Measurements from ENCODE around the gene ABTB1. TPM values are rescaled to one million over a fixed set of nuclear protein-coding genes. Genes with fewer than 3 reads are reported as not detected.

Gene ABTB1
- total RNA-seq, 6 experiments from 2014 or later = 9.4 to 20.3 (median 12.2) TPM

GRCh38 chr3:127675651-127676391 is 3.1 kb downstream of the ABTB1 start:
- intact Hi-C loops (cut with DNase I) = loop anchor here in 1 of 2 donors (10.0 kb wide), 1 partner anchor 289 kb away; no protein-coding TSS in a partner anchor
- Histone ChIP-seq H3K36me3 (no peaks in the 10 kb centered on the region), H3K4me1 (peaks cover 0 to 10% (median 3%) of the 10 kb centered on the region in 4 donors), H3K9me3 (no peaks in the 10 kb centered on the region), H3K4me3 (no peak overlapping the region), H3K27me3 (no peaks in the 10 kb centered on the region), H3K27ac (no peak overlapping the region)
- DNase-seq = peak; percentile 15 to 43 (median 40)
- no peak for ATAC-seq
- no peak for TF ChIP-seq POLR2A (IDR thresholded peaks at IDR 0.05)
- no peak for TF ChIP-seq CTCF (IDR thresholded peaks at IDR 0.05)
- WGBS (ENCODE audit: insufficient coverage, low coverage, low lambda C conversion rate, missing lambda C conversion rate) = 87% methylated on average over 3 of the region's 29 CpGs

- no peak overlapping the region for H3K27ac ChIP-seq
- WGBS (ENCODE audit: insufficient coverage, low coverage, low lambda C conversion rate, missing lambda C conversion rate) = no CpG with 5 or more reads among the region's 4 CpGs
- TF ChIP-seq POLR2A (IDR thresholded peaks at IDR 0.05) (no peak), CTCF (IDR thresholded peaks at IDR 0.05) (no peak)
- no peak overlapping the region for H3K4me3 ChIP-seq
- no peak for ATAC-seq
- H3K36me3 ChIP-seq = no peaks in the 10 kb centered on the region
- H3K9me3 ChIP-seq = no peaks in the 10 kb centered on the region
- H3K4me1 ChIP-seq = peaks cover 0 to 10% (median 3%) of the 10 kb centered on the region in 4 donors
- intact Hi-C loops (cut with DNase I) = loop anchor here in 1 of 2 donors (10.0 kb wide), 1 partner anchor 288 kb away; no protein-coding TSS in a partner anchor
- DNase-seq = peak in 2 of 3 donors; percentile 14 to 28
- no peaks in the 10 kb centered on the region for H3K27me3 ChIP-seq
Measured at GRCh38 chr3:127676456-127676855, 3.7 kb downstream of the ABTB1 start.

DNA sequence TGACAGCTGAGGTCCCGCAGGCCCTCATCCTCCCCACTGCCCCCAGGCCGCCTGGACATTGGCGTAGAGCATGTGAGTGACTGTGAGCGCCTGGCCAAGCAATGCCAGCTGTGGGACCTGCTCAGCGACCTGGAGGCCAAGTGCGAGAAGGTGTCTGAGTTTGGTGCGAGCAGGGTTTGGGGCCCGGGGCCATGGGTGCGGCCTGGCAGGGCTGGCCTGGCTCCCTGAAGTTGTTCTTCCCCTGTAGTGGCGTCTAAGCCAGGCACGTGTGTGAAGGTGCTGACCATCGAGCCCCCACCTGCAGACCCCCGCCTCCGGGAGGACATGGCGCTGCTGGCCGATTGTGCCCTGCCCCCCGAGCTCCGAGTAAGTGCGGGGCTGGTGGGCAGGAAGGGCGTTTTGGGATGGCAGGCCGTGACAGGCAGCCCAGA is 4.2 kb downstream of the ABTB1 start:
- WGBS (ENCODE audit: insufficient coverage, low coverage, low lambda C conversion rate, missing lambda C conversion rate) = 80% methylated on average over 2 of the region's 21 CpGs
- no peak overlapping the region for H3K27ac ChIP-seq
- TF ChIP-seq CTCF (IDR thresholded peaks at IDR 0.05) = no peak
- no peak for TF ChIP-seq POLR2A (IDR thresholded peaks at IDR 0.05)
- no peaks in the 10 kb centered on the region for H3K27me3 ChIP-seq
- H3K36me3 ChIP-seq = no peaks in the 10 kb centered on the region
- no peak overlapping the region for H3K4me3 ChIP-seq
- peaks cover 0 to 10% (median 3%) of the 10 kb centered on the region in 4 donors for H3K4me1 ChIP-seq
- H3K9me3 ChIP-seq = no peaks in the 10 kb centered on the region
- no peak for ATAC-seq
- DNase-seq = peak; percentile 14 to 51 (median 42)
- intact Hi-C loops (cut with DNase I) = loop anchor here in 1 of 2 donors (10.0 kb wide), 1 partner anchor 288 kb away; no protein-coding TSS in a partner anchor

DNA sequence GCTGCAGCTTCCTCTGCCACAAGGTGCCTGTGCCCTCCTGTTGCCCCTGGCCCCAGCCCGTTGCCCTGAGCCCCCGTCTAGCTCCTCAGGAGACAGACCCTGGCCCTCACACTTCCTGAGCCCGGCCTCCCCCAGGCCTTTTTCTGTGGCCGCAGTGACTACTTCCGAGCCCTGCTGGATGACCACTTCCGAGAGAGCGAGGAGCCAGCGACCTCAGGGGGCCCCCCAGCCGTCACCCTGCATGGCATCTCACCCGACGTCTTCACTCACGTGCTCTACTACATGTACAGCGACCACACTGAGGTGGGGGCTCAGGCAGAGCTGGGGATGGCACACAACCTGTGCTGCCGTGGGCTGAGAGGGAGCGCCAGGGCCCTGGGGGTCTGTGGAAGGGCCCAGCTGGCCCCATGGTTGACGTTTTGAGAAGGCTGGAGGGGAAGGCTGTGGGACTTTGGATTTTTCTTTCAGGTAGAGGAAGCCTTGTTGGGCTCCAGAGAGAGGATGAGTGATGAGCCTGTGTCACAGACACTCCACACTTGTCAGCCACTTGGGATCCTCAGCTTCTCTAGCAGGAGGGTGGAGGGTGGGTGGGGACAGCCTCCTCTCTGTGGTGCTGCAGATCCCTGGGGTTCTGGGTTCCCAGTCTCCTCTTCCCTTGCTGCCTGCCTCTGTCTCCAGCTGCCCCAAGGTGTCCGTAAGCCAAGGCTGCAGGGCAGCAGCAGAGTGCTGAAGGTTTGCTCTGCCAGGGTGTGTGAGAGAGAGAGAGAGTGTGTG is 5.0 kb downstream of the ABTB1 start:
- no peak overlapping the region for H3K4me3 ChIP-seq
- DNase-seq = peak; percentile 20 to 54 (median 45)
- intact Hi-C loops (cut with DNase I) = loop anchor here in 1 of 2 donors (10.0 kb wide), 1 partner anchor 287 kb away; no protein-coding TSS in a partner anchor
- ATAC-seq = no peak
- peaks cover 0 to 6% (median 3%) of the 10 kb centered on the region in 4 donors for H3K4me1 ChIP-seq
- no peaks in the 10 kb centered on the region for H3K36me3 ChIP-seq
- no peaks in the 10 kb centered on the region for H3K27me3 ChIP-seq
- H3K9me3 ChIP-seq = no peaks in the 10 kb centered on the region
- no peak overlapping the region for H3K27ac ChIP-seq
- TF ChIP-seq POLR2A (IDR thresholded peaks at IDR 0.05) (no peak), CTCF (IDR thresholded peaks at IDR 0.05) (no peak)
- 100% methylated on average over 2 of the region's 17 CpGs for WGBS (ENCODE audit: insufficient coverage, low coverage, low lambda C conversion rate, missing lambda C conversion rate)

Data from right lobe of liver (tissue), 6 donors.